B cell (primary cell): Measurements from ENCODE around the gene GABRD.

Experiments used
- CTCF ChIP-seq: fragments of 200-600 bp; IDR thresholded peaks from one replicate; pipeline ENCODE4 v1.8.0; 2022; ENCODE audit warnings: antibody characterized with exemption, mild to moderate bottlenecking
- EZH2 ChIP-seq: IDR thresholded peaks from 2 replicates; pipeline ENCODE4 v1.6.1; 2012; ENCODE audit warnings: borderline replicate concordance, low read depth, mild to moderate bottlenecking, moderate library complexity, low read length; ENCODE audit not compliant: insufficient read depth, poor library complexity, severe bottlenecking

- TF ChIP-seq CTCF (no peak), EZH2 (no peak)
Observed at GRCh38 chr1:2056955-2057590, 37.9 kb downstream of the GABRD start.
